Heart left ventricle (tissue), 13 donors: ENCODE data around the gene MACROD1.

Experiments used
- CTCF ChIP-seq, 12 donors: fragments of 200-600 bp; sonication (generic) in 4 of 12; IDR thresholded peaks; one replicate each; pipeline versions ENCODE4 v1.5.0 to v1.8.0; 2018 to 2022; ENCODE audit warnings: antibody characterized with exemption in 12 of 12, mild to moderate bottlenecking in 5 of 12
- POLR2A ChIP-seq, 2 donors: fragments of 450-650 bp; IDR thresholded peaks; one replicate each; pipeline ENCODE4 v1.6.1; 2017; ENCODE audit warnings: antibody characterized with exemption in 2 of 2, mild to moderate bottlenecking in 2 of 2, moderate library complexity in 2 of 2
- donor health status: ischemic (EF 13 %, LVEDD 7.1; RV severe dilation, severe dysfunction).
- donor health status: DM: no; HTN: yes; CAD: no.
- donor health status: DM: no; HTN: no; CAD: no.
- donor health status: ischemic (EF 25% LVEDD 6.9; RV normal size, moderate dysfunction).
- donor health status: ischemic (EF 25% LVEDD 5.7; RV mildly dilated, moderate dysfunction).
- donor health status: ischemic (EF 35%, LVEDD 5.7; RV mildly dilated, moderate dysfunction).
- donor health status: nonischemic (EF 11% LVEDD 7.7; RV severe dilation, severe dysfunction).
- donor health status: DM: yes; HTN: yes; CAD: no.
- donor health status: PGD.
- donor health status: ischemic (EF 29% LVEDD 5.4; RV normal size, mild dysfunction).
- donor health status: nonischemic (EF 23%, LVEDD 6.1; RV moderate dilation, normal function).

GRCh38 chr11:64186492-64187165 is 20.7 kb upstream of the MACROD1 start:
- TF ChIP-seq CTCF (IDR thresholded peaks at IDR 0.05) (no peak), POLR2A (IDR thresholded peaks at IDR 0.05) (no peak)
